Left forelimb (tissue), 1 donor: ENCODE results near the gene MRPL30.
"Not testable (repeated sequence)": the region's sequence is repeated elsewhere in the genome, so short reads cannot be mapped to it uniquely, and the experiment has no call there.

Source experiments
- DNase-seq: peaks from one replicate; pipeline ENCODE4 v3.0.0-alpha.2; 2018; ENCODE audit warnings: low spot score

MRPL30 gene

GRCh38 chr2:99180755-99181623 lies at the start of gene MRPL30, which contains the start of gene MITD1:
TSS of gene MRPL30 (plus strand) at chr2:99181184. CDS start at chr2:99186204, 5,020 bp downstream.
TSS of gene MITD1 (minus strand) at chr2:99181058. CDS start at chr2:99180981, 77 bp downstream.
- peak; percentile 94 for DNase-seq

GRCh38 chr2:99135044-99135556 lies 45.9 kb upstream of the MRPL30 start:
- not testable (repeated sequence) for DNase-seq

GRCh38 chr2:99139003-99139402 lies 42.0 kb upstream of the MRPL30 start:
- DNase-seq = no peak

GRCh38 chr2:99140056-99140859 lies 40.7 kb upstream of the MRPL30 start:
- DNase-seq = no peak

GRCh38 chr2:99140860-99141109 lies 40.2 kb upstream of the MRPL30 start:
- no peak for DNase-seq

- DNase-seq = peak; percentile 91
Observed at GRCh38 chr2:99141110-99142108, 39.6 kb upstream of the MRPL30 start, which contains the start of gene C2orf15. TSS of gene C2orf15 (plus strand) at chr2:99141707. CDS start at chr2:99150559, 8,852 bp downstream.

- DNase-seq = no peak
Observed at GRCh38 chr2:99150706-99151105, 30.3 kb upstream of the MRPL30 start.

- DNase-seq = no peak
Observed at GRCh38 chr2:99152199-99152895, 28.6 kb upstream of the MRPL30 start.

- no peak for DNase-seq
Observed at GRCh38 chr2:99153921-99154604, 26.9 kb upstream of the MRPL30 start.

- peak; percentile 93 for DNase-seq
Observed at GRCh38 chr2:99154643-99155536, 26.1 kb upstream of the MRPL30 start, which contains the start of the genes LIPT1 and TSGA10. TSS of gene LIPT1 (plus strand) at chr2:99154967. CDS start at chr2:99161958, 6,991 bp downstream. TSS of gene TSGA10 (minus strand) at chr2:99154942. CDS start at chr2:99109439, 45,503 bp downstream.

- no peak for DNase-seq
Observed at GRCh38 chr2:99156891-99157290, 24.1 kb upstream of the MRPL30 start.

GRCh38 chr2:99158599-99158998 lies 22.4 kb upstream of the MRPL30 start:
- no peak for DNase-seq

- DNase-seq = no peak
Observed at GRCh38 chr2:99159594-99159993, 21.4 kb upstream of the MRPL30 start.

GRCh38 chr2:99166218-99166617 lies 14.8 kb upstream of the MRPL30 start:
- no peak for DNase-seq

GRCh38 chr2:99169534-99169933 lies 11.4 kb upstream of the MRPL30 start:
- DNase-seq = no peak

GRCh38 chr2:99171377-99172140 lies 9.4 kb upstream of the MRPL30 start:
- no peak for DNase-seq

- no peak for DNase-seq
Observed at GRCh38 chr2:99181624-99182000, 628 bp downstream of the MRPL30 start.

- no peak for DNase-seq
Observed at GRCh38 chr2:99183025-99183424, 2.0 kb downstream of the MRPL30 start.
